HEK293 (cell line): Measurements from ENCODE around the gene IQGAP3.

Experiments
- CTCF ChIA-PET: fragments of 350-600 bp; formaldehyde crosslinking; extraction: SDS; loops from one replicate; lab custom pipeline; 2021; ENCODE audit warnings: antibody characterized with exemption; lab: Yijun Ruan, JAX
- POLR2A ChIA-PET: fragments of 300-600 bp; formaldehyde crosslinking; extraction: SDS; loops from one replicate; lab custom pipeline; 2020; ENCODE audit warnings: antibody characterized with exemption, inconsistent platforms; lab: Yijun Ruan, JAX
- H3K27ac ChIP-seq: fragments of 200-500 bp; sonication (Bioruptor generic); 2 replicates; pipeline ENCODE4 v1.5.1; 2014; ENCODE audit warnings: low read depth, low read length, control low read depth, inconsistent platforms; ENCODE audit errors: extremely low read depth
- H3K36me3 ChIP-seq, 2 experiments: fragments of 200-500 bp in 1 of 2; sonication (Bioruptor generic) in 1 of 2; 1 replicate in 1 of 2; 2 replicates in 1 of 2; pipeline ENCODE4 v1.5.1; 2014 to 2017; ENCODE audit warnings: inconsistent platforms in 2 of 2, low read length in 2 of 2; ENCODE audit not compliant: control insufficient read depth in 2 of 2, insufficient read depth in 1 of 2
- H3K4me1 ChIP-seq: fragments of 200-500 bp; sonication (Bioruptor generic); 2 replicates; pipeline ENCODE4 v1.5.1; 2014; ENCODE audit warnings: mild to moderate bottlenecking, low read length, inconsistent platforms; ENCODE audit not compliant: control insufficient read depth, insufficient read depth
- H3K4me3 ChIP-seq: 2 replicates; pipeline ENCODE4 v1.5.1; 2011; ENCODE audit warnings: low read depth, mild to moderate bottlenecking, control low read depth, low read length, moderate library complexity
- H3K9me3 ChIP-seq: fragments of 200-500 bp; sonication (Bioruptor generic); 2 replicates; pipeline ENCODE4 v1.5.1; 2014; ENCODE audit warnings: low read depth, low read length, inconsistent platforms; ENCODE audit not compliant: control insufficient read depth, insufficient read depth
- HOXD13 ChIP-seq: sonication (generic); formaldehyde crosslinking; IDR thresholded peaks from 2 replicates; pipeline ENCODE4 v1.8.0; 2022; ENCODE audit warnings: missing genetic modification reagents, borderline replicate concordance
- KLF17 ChIP-seq: fragments of 450-650 bp; formaldehyde crosslinking; IDR thresholded peaks from 2 replicates; pipeline ENCODE4 v1.5.1; 2016; ENCODE audit warnings: missing biosample characterization, missing genetic modification characterization
- KLF7 ChIP-seq: fragments of 450-650 bp; formaldehyde crosslinking; IDR thresholded peaks from 2 replicates; pipeline ENCODE4 v1.5.1; 2016; ENCODE audit warnings: missing biosample characterization, missing genetic modification characterization, borderline replicate concordance
- PRDM2 ChIP-seq: fragments of 450-650 bp; formaldehyde crosslinking; IDR thresholded peaks from 2 replicates; pipeline ENCODE4 v1.5.1; 2016; ENCODE audit warnings: missing biosample characterization, missing genetic modification characterization, borderline replicate concordance
- SCRT1 ChIP-seq: fragments of 450-650 bp; formaldehyde crosslinking; IDR thresholded peaks from 2 replicates; pipeline ENCODE4 v1.5.1; 2016; ENCODE audit warnings: missing biosample characterization, missing genetic modification characterization, borderline replicate concordance
- SETDB1 ChIP-seq: IDR thresholded peaks from one replicate; pipeline ENCODE4 v1.6.1; 2017; ENCODE audit warnings: mild to moderate bottlenecking, low read length, moderate library complexity, mixed read lengths; ENCODE audit not compliant: insufficient read length
- ZFHX2 ChIP-seq: fragments of 450-650 bp; formaldehyde crosslinking; conservative IDR thresholded peaks from 2 replicates; pipeline ENCODE4 v1.5.1; 2016; ENCODE audit warnings: missing biosample characterization, missing genetic modification characterization
- ZNF121 ChIP-seq: fragments of 450-650 bp; formaldehyde crosslinking; IDR thresholded peaks from 2 replicates; pipeline ENCODE4 v1.5.1; 2016; ENCODE audit warnings: missing biosample characterization, missing genetic modification characterization
- ZNF174 ChIP-seq: fragments of 450-650 bp; formaldehyde crosslinking; IDR thresholded peaks from 2 replicates; pipeline ENCODE4 v1.5.0; 2017; ENCODE audit warnings: missing biosample characterization, mild to moderate bottlenecking, missing genetic modification characterization
- ZNF175 ChIP-seq: fragments of 450-650 bp; formaldehyde crosslinking; IDR thresholded peaks from 2 replicates; pipeline ENCODE4 v1.5.1; 2016; ENCODE audit warnings: missing biosample characterization, missing genetic modification characterization
- ZNF211 ChIP-seq: fragments of 450-650 bp; formaldehyde crosslinking; IDR thresholded peaks from 2 replicates; pipeline ENCODE4 v1.5.1; 2016; ENCODE audit warnings: low read depth, missing biosample characterization, missing genetic modification characterization
- ZNF214 ChIP-seq: fragments of 450-650 bp; formaldehyde crosslinking; IDR thresholded peaks from 2 replicates; pipeline ENCODE4 v1.5.1; 2017; ENCODE audit warnings: missing biosample characterization, mild to moderate bottlenecking, missing genetic modification characterization, borderline replicate concordance
- ZNF292 ChIP-seq: fragments of 450-650 bp; formaldehyde crosslinking; IDR thresholded peaks from 2 replicates; pipeline ENCODE4 v1.5.1; 2016; ENCODE audit warnings: low read depth, missing biosample characterization, missing genetic modification characterization, borderline replicate concordance
- ZNF366 ChIP-seq: fragments of 450-650 bp; formaldehyde crosslinking; conservative IDR thresholded peaks from 2 replicates; pipeline ENCODE4 v1.5.1; 2016; ENCODE audit warnings: missing biosample characterization, missing genetic modification characterization
- ZNF391 ChIP-seq: fragments of 450-650 bp; formaldehyde crosslinking; IDR thresholded peaks from 2 replicates; pipeline ENCODE4 v1.5.1; 2016; ENCODE audit warnings: low read depth, missing biosample characterization, missing genetic modification characterization, borderline replicate concordance
- ZNF548 ChIP-seq: fragments of 450-650 bp; formaldehyde crosslinking; IDR thresholded peaks from 2 replicates; pipeline ENCODE4 v1.5.1; 2016; ENCODE audit warnings: missing biosample characterization, missing genetic modification characterization
- ZNF76 ChIP-seq: fragments of 450-650 bp; formaldehyde crosslinking; IDR thresholded peaks from 2 replicates; pipeline ENCODE4; 2016; ENCODE audit warnings: low read depth, missing biosample characterization, missing genetic modification characterization, borderline replicate concordance
- ZNF830 ChIP-seq: fragments of 450-650 bp; IDR thresholded peaks from 2 replicates; pipeline ENCODE4 v1.5.0; 2018; ENCODE audit warnings: missing biosample characterization, missing genetic modification characterization, low read depth, mild to moderate bottlenecking, moderate library complexity
- ZSCAN16 ChIP-seq: fragments of 450-650 bp; formaldehyde crosslinking; IDR thresholded peaks from 2 replicates; pipeline ENCODE4 v1.5.1; 2016; ENCODE audit warnings: missing biosample characterization, missing genetic modification characterization
- ZSCAN5A ChIP-seq: fragments of 450-650 bp; formaldehyde crosslinking; IDR thresholded peaks from 2 replicates; pipeline ENCODE4 v1.5.1; 2016; ENCODE audit warnings: missing biosample characterization, missing genetic modification characterization
- TF ChIP-seq, protein P1 (sequence below): fragments of 450-650 bp; formaldehyde crosslinking; IDR thresholded peaks from 2 replicates; pipeline ENCODE4 v1.5.1; 2016; ENCODE audit warnings: missing biosample characterization, missing genetic modification characterization
- TF ChIP-seq, protein P2 (sequence below): fragments of 450-650 bp; formaldehyde crosslinking; IDR thresholded peaks from 2 replicates; pipeline ENCODE4 v1.5.1; 2016; ENCODE audit warnings: missing biosample characterization, missing genetic modification characterization

Gene IQGAP3

GRCh38 chr1:156554971-156555370 is 17.4 kb downstream of the IQGAP3 start:
- CTCF ChIA-PET, result interaction anchor here (0.5 kb wide), 1 partner anchor 195 kb away, joined by 3 read pairs; no protein-coding TSS in a partner anchor
- no peak for TF ChIP-seq ZNF391 (tag by site-specific recombination)
- no peak for TF ChIP-seq SCRT1 (tag by site-specific recombination)
- no peak for TF ChIP-seq ZNF211 (tag by site-specific recombination)
- TF ChIP-seq, protein P1, sequence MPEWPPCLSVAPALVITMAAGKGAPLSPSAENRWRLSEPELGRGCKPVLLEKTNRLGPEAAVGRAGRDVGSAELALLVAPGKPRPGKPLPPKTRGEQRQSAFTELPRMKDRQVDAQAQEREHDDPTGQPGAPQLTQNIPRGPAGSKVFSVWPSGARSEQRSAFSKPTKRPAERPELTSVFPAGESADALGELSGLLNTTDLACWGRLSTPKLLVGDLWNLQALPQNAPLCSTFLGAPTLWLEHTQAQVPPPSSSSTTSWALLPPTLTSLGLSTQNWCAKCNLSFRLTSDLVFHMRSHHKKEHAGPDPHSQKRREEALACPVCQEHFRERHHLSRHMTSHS (tag by site-specific recombination), result no peak
- TF ChIP-seq ZSCAN16 (tag by site-specific recombination), result no peak
- no peak for TF ChIP-seq SETDB1
- no peak for TF ChIP-seq ZSCAN5A (tag by site-specific recombination)
- TF ChIP-seq, all 188 proteins: peak for 0
- H3K4me3 ChIP-seq, result no peak overlapping the region
- H3K4me1 ChIP-seq, result no peaks in the 10 kb centered on the region
- no peak overlapping the region for H3K27ac ChIP-seq
- POLR2A ChIA-PET, result interaction anchor here (1.2 to 1.8 kb wide), 3 partner anchors 8 to 30 kb away, joined by 3 to 4 read pairs (median 3); no protein-coding TSS in a partner anchor
- H3K9me3 ChIP-seq, result no peaks in the 10 kb centered on the region
- H3K36me3 ChIP-seq, result peaks cover 14 to 74% of the 10 kb centered on the region in 2 experiments; a peak in 2 of 3 replicates

DNA sequence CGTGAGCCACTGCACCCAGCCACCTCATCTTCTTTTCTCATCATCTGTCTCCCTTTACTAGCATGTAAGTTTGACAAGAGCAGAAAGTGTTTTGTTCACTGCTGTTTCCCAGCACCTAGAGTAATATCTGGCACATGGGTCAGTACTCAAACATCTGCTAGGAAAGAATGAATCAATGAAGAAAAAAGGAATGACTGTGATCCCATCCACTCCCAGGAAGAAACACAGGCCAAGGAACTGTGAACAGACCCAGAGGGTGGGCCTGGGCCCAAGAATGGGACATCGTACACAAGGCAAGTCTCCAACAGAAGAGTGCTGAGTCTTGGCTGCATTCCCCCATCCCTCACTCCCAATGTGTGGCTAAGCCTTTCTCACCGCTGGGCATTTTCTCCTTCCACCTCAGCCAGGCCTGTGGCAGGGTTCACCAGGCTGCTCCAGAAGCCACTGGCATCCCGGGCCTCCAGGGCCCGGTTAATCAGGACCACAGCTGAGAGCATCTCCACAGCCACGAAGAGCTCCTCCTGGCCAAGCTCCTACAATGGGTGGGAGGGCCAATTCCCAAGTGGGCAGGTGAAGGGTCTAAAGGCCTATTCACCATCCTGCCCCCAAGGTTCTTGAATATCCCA is 18.4 kb downstream of the IQGAP3 start:
- POLR2A ChIA-PET, result interaction anchor here (1.2 to 1.5 kb wide), 2 partner anchors 9 to 29 kb away, joined by 3 read pairs; no protein-coding TSS in a partner anchor
- Histone ChIP-seq H3K36me3 (peaks cover 19 to 71% of the 10 kb centered on the region in 2 experiments; a peak in 2 of 3 replicates), H3K27ac (no peak overlapping the region)
- TF ChIP-seq ZNF214 (tag by site-specific recombination), result no peak
- TF ChIP-seq ZNF175 (tag by site-specific recombination), result no peak
- no peak for TF ChIP-seq ZNF366
- TF ChIP-seq ZFHX2 (tag by site-specific recombination), result no peak
- no peak for TF ChIP-seq ZNF76 (tag by site-specific recombination)
- no peak for TF ChIP-seq ZNF121 (tag by site-specific recombination)
- TF ChIP-seq KLF7, result no peak
- TF ChIP-seq PRDM2 (tag by site-specific recombination), result no peak
- no peak for TF ChIP-seq KLF17
- TF ChIP-seq, protein P2, sequence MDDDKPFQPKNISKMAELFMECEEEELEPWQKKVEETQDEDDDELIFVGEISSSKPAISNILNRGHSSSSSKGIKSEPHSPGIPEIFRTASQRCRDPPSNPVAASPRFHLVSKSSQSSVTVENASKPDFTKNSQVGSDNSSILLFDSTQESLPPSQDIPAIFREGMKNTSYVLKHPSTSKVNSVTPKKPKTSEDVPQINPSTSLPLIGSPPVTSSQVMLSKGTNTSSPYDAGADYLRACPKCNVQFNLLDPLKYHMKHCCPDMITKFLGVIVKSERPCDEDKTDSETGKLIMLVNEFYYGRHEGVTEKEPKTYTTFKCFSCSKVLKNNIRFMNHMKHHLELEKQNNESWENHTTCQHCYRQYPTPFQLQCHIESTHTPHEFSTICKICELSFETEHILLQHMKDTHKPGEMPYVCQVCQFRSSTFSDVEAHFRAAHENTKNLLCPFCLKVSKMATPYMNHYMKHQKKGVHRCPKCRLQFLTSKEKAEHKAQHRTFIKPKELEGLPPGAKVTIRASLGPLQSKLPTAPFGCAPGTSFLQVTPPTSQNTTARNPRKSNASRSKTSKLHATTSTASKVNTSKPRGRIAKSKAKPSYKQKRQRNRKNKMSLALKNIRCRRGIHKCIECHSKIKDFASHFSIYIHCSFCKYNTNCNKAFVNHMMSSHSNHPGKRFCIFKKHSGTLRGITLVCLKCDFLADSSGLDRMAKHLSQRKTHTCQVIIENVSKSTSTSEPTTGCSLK (tag by site-specific recombination), result no peak
- no peak for TF ChIP-seq ZNF391 (tag by site-specific recombination)
- no peak for TF ChIP-seq ZNF830
- TF ChIP-seq ZNF174 (tag by site-specific recombination), result no peak
- TF ChIP-seq ZNF292 (tag by site-specific recombination), result no peak
- no peak for TF ChIP-seq ZNF548 (tag by site-specific recombination)
- no peak for TF ChIP-seq HOXD13 (CRISPR knock-in tag)

More for the DNA sequence above, 18.4 kb downstream of the IQGAP3 start:
- Histone ChIP-seq H3K4me3 (no peak overlapping the region), H3K4me1 (no peaks in the 10 kb centered on the region), H3K9me3 (no peaks in the 10 kb centered on the region)
- CTCF ChIA-PET, result no interaction called here
